Calu3 (cell line): Measurements from ENCODE around the gene TTC27. TPM values are rescaled to one million over a fixed set of nuclear protein-coding genes. Genes with fewer than 3 reads are reported as not detected.

Source experiments
- BruUV-seq: library from RNA; stranded (reverse); fragments of 400-500 nt; replicated peaks from 2 replicates; lab custom pipeline; 2021; lab: Mats Ljungman, UMichigan
- CTCF ChIA-PET: fragments of 300-600 bp; sonication (Branson Sonifier 250); formaldehyde crosslinking; loops from one replicate; lab custom pipeline; 2022; ENCODE audit warnings: antibody characterized with exemption; lab: Charles Lee
- DNase-seq: peaks from one replicate; pipeline ENCODE4 v3.0.0; 2022
- H3K27ac Mint-ChIP-seq: one replicate; pipeline ENCODE4 v1.8.0; 2022; ENCODE audit warnings: mixed read lengths; ENCODE audit not compliant: unreplicated experiment
- H3K27me3 Mint-ChIP-seq: one replicate; pipeline ENCODE4 v1.8.0; 2022; ENCODE audit warnings: mixed read lengths; ENCODE audit not compliant: unreplicated experiment
- H3K36me3 Mint-ChIP-seq: one replicate; pipeline ENCODE4 v1.8.0; 2022; ENCODE audit warnings: mild to moderate bottlenecking, moderate library complexity, mixed read lengths; ENCODE audit not compliant: insufficient read depth, unreplicated experiment
- H3K4me1 Mint-ChIP-seq: one replicate; pipeline ENCODE4 v1.8.0; 2022; ENCODE audit warnings: mild to moderate bottlenecking, low read depth, mixed read lengths; ENCODE audit not compliant: unreplicated experiment
- H3K4me3 Mint-ChIP-seq: one replicate; pipeline ENCODE4 v1.8.0; 2022; ENCODE audit warnings: mild to moderate bottlenecking, low read depth, moderate library complexity, mixed read lengths; ENCODE audit not compliant: unreplicated experiment
- H3K9me3 Mint-ChIP-seq: one replicate; pipeline ENCODE4 v1.8.0; 2022; ENCODE audit warnings: low read depth, mixed read lengths; ENCODE audit not compliant: unreplicated experiment
- CTCF ChIP-seq: fragments of 200-600 bp; IDR thresholded peaks from one replicate; pipeline ENCODE4 v1.8.0; 2022; ENCODE audit warnings: antibody characterized with exemption; ENCODE audit not compliant: unreplicated experiment
- intact Hi-C: fragments of 100-400 bp; cut with micrococcal nuclease; formaldehyde crosslinking; loops from one replicate; pipeline ENCODE4 v1.10.0; 2022; ENCODE audit not compliant: unreplicated experiment
- total RNA-seq: library from RNA; stranded (reverse); gene quantifications from 2 replicates; pipeline ENCODE4 v1.2.3, GENCODE V29; 2022

TTC27 gene
- total RNA-seq, 1 experiment from 2014 or later = 20.1 TPM

- H3K4me3 Mint-ChIP-seq = no peak overlapping the region
- CTCF ChIA-PET = no interaction called here
- H3K27ac Mint-ChIP-seq = no peak overlapping the region
- BruUV-seq = no TSS peak
- TF ChIP-seq CTCF = no peak
- H3K9me3 Mint-ChIP-seq = peaks cover 6% of the 10 kb centered on the region
- intact Hi-C loops = no loop called here
- H3K4me1 Mint-ChIP-seq = no peaks in the 10 kb centered on the region
- no peaks in the 10 kb centered on the region for H3K27me3 Mint-ChIP-seq
- H3K36me3 Mint-ChIP-seq = no peaks in the 10 kb centered on the region
- DNase-seq = no peak
Observed at GRCh38 chr2:32825291-32825712, 197.5 kb downstream of the TTC27 start.

DNA sequence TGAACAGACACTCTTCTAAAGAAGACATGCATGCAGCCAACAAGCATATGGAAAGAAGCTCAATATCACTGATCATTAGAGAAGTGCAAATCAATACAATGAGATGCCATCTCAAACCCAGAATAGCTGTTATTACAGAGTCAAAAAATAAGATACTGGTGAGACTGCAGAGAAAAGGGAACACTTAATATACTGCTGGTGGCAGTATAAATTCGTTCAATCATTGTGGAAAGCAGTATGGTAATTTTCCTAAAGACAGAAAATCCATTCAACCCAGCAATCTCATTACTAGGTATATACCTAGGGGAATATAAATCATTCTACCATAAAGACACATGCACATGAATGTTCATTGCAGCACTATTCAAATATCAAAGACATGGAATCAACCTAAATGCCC lies 202.3 kb downstream of the TTC27 start:
- peaks cover 6% of the 10 kb centered on the region for H3K9me3 Mint-ChIP-seq
- no peaks in the 10 kb centered on the region for H3K4me1 Mint-ChIP-seq
- BruUV-seq = no TSS peak
- intact Hi-C loops = no loop called here
- no peak for TF ChIP-seq CTCF
- no peaks in the 10 kb centered on the region for H3K36me3 Mint-ChIP-seq
- H3K27me3 Mint-ChIP-seq = no peaks in the 10 kb centered on the region
- no peak for DNase-seq
- CTCF ChIA-PET = no interaction called here
- H3K27ac Mint-ChIP-seq = no peak overlapping the region
- H3K4me3 Mint-ChIP-seq = no peak overlapping the region

DNA sequence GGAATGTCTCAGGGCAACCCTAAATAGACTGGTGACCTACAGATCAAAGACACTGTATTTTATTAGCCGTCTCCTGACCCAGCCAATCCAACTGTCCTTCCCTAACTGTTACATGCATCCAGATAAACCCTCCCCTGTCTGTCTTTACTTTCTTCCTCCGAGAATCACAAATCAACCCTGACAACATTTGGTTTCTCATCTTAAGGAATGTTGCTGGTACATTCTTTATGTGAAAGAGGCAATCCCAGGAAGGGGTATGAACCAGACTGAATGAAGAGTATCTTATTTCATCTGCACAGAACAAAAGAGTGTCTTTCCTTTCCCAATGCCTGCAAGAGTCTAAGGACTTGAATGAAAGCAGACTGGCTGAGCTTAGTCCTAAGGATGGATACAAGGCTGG lies 205.0 kb downstream of the TTC27 start:
- H3K4me3 Mint-ChIP-seq = no peak overlapping the region
- H3K27ac Mint-ChIP-seq = no peak overlapping the region
- no peaks in the 10 kb centered on the region for H3K4me1 Mint-ChIP-seq
- H3K36me3 Mint-ChIP-seq = no peaks in the 10 kb centered on the region
- H3K9me3 Mint-ChIP-seq = peaks cover 6% of the 10 kb centered on the region
- no peak for TF ChIP-seq CTCF
- no TSS peak for BruUV-seq
- intact Hi-C loops = no loop called here
- no peaks in the 10 kb centered on the region for H3K27me3 Mint-ChIP-seq
- CTCF ChIA-PET = no interaction called here
- no peak for DNase-seq

DNA sequence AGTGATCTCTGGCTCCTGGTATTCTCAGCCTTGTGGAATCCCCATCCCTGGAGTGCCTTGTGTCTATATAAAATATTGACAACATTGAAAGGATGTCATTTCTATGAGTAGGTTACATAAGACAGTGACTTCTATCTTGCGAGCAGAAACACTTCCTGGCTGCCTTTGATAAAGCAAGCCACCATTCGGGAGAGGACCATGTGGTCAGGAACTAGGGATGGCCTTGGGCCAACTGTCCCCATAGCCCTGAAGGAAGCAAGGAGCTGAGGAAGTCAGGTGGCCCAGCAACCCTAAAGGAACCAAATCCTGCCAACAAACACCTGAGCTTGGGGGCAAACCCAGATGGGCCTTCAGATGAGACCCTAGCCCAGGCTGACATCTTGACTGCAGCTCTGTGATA lies 205.9 kb downstream of the TTC27 start:
- intact Hi-C loops = no loop called here
- no peak for DNase-seq
- BruUV-seq = no TSS peak
- no peak for TF ChIP-seq CTCF
- H3K4me3 Mint-ChIP-seq = no peak overlapping the region
- CTCF ChIA-PET = no interaction called here
- no peak overlapping the region for H3K27ac Mint-ChIP-seq
- H3K36me3 Mint-ChIP-seq = no peaks in the 10 kb centered on the region
- peaks cover 2% of the 10 kb centered on the region for H3K9me3 Mint-ChIP-seq
- H3K4me1 Mint-ChIP-seq = no peaks in the 10 kb centered on the region
- H3K27me3 Mint-ChIP-seq = no peaks in the 10 kb centered on the region
